Lower leg skin (tissue), 4 donors: ENCODE data around the gene PLXNC1. TPM values are rescaled to one million over a fixed set of nuclear protein-coding genes. Genes with fewer than 3 reads are reported as not detected.

Experiments used
- DNase-seq, 2 donors: peaks; one replicate each; pipeline ENCODE4 v3.0.0-alpha.2; 2019; ENCODE audit warnings: low spot score in 2 of 2
- H3K4me3 ChIP-seq: fragments of 200-600 bp; sonication (generic); 2 replicates; pipeline ENCODE4 v1.5.1; 2017; ENCODE audit warnings: mild to moderate bottlenecking, low read depth; ENCODE audit not compliant: poor library complexity, severe bottlenecking
- POLR2A ChIP-seq, 2 donors: fragments of 450-650 bp; IDR thresholded peaks; one replicate each; pipeline ENCODE4 v1.6.1; 2016 to 2017; ENCODE audit warnings: antibody characterized with exemption in 2 of 2, mild to moderate bottlenecking in 1 of 2, moderate library complexity in 1 of 2
- WGBS, 2 donors: methylation state at CpG; one replicate each; pipeline ENCODE4 v1.1.5; 2018; 5-methylcytosine and 5-hydroxymethylcytosine counted together
- intact Hi-C: fragments of 100-400 bp; cut with DNase I; formaldehyde crosslinking; loops from one replicate; pipeline ENCODE4 v1.15.0; 2023; ENCODE audit warnings: low total_unique reads
- total RNA-seq, 4 donors: library from RNA; depleted of rRNA; stranded (reverse); fragments of >200 nt; gene quantifications; one replicate each; pipeline ENCODE4 v1.1.0, GENCODE V29; 2016
- TF ChIP-seq, protein P1 (sequence below), 3 donors: fragments of 450-650 bp; IDR thresholded peaks; one replicate each; pipeline ENCODE4 v1.5.1; 2016; ENCODE audit warnings: antibody characterized with exemption in 3 of 3, mild to moderate bottlenecking in 3 of 3, moderate library complexity in 2 of 3

PLXNC1 gene
- total RNA-seq, 4 donors from 2014 or later = 7.6 to 10.8 (median 8.2) TPM

DNA sequence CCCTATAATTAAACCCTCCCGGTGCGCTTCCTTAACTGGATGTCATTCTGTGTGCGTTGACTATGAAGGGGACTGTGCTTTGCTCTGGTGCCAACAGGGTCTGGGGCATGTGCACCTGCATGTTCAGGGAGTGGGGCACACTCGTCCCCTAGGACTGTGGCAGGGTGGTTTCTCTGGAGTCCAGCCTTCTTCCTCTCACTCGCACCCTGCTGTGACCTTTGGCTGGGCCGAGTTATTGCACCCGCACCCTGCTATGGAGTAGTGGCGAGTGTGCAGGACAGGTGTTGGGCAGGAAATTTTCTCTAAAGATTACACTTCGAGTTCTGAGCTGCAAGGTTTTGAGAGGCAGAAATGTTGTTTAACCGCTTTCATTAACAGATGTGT lies 138.9 kb downstream of the PLXNC1 start:
- no peak for TF ChIP-seq POLR2A (IDR thresholded peaks at IDR 0.05)
- TF ChIP-seq, protein P1, sequence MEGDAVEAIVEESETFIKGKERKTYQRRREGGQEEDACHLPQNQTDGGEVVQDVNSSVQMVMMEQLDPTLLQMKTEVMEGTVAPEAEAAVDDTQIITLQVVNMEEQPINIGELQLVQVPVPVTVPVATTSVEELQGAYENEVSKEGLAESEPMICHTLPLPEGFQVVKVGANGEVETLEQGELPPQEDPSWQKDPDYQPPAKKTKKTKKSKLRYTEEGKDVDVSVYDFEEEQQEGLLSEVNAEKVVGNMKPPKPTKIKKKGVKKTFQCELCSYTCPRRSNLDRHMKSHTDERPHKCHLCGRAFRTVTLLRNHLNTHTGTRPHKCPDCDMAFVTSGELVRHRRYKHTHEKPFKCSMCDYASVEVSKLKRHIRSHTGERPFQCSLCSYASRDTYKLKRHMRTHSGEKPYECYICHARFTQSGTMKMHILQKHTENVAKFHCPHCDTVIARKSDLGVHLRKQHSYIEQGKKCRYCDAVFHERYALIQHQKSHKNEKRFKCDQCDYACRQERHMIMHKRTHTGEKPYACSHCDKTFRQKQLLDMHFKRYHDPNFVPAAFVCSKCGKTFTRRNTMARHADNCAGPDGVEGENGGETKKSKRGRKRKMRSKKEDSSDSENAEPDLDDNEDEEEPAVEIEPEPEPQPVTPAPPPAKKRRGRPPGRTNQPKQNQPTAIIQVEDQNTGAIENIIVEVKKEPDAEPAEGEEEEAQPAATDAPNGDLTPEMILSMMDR (IDR thresholded peaks at IDR 0.05) = no peak
- no peak overlapping the region for H3K4me3 ChIP-seq
- 86 to 93% methylated on average over 10 of the region's 10 CpGs for WGBS, 2 donors
- intact Hi-C loops = no loop called here
- DNase-seq = no peak

DNA sequence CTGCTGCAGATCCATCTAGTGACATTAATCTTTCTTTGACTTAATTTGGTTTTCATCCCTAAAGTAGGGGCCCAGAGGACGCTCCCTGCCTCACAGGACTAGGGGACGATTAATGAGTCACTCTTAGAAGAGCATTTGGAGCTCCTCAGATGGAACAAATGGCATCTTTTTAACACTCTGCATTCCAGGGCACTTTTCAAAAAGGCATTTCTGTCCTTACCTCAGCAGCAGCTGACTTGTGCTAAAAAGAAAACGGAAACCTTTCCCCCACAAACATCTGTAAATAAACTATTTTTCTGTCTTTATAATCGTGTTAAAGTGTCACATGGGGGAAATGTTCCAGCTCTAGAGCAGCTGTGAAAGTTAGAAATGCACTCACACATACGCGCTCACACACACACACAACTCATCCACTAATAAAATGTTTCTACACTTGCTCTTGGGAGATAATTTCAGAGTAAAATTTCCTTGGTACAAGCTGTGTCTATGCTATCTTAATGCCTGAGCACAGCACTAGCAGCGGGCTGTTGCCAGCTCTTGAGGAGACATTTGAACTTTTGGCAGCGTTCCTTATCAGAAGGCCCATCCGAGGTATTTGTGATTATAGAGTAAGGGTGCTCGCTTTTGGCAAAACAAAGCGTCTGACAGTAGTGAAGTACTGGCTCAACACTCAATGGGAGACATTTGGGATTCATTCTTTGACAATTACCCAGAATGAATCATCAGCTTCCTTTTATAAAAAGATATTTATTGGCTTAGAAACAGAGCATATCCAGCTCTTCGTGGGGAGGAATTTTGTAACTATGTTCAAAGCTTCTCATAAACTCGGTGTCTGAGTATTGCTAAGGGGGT lies 141.3 kb downstream of the PLXNC1 start:
- no peak for TF ChIP-seq POLR2A (IDR thresholded peaks at IDR 0.05)
- TF ChIP-seq, protein P1 (IDR thresholded peaks at IDR 0.05) = no peak
- DNase-seq = no peak
- H3K4me3 ChIP-seq = no peak overlapping the region
- intact Hi-C loops = no loop called here
- 32 to 38% methylated on average over 13 of the region's 13 CpGs for WGBS, 2 donors

DNA sequence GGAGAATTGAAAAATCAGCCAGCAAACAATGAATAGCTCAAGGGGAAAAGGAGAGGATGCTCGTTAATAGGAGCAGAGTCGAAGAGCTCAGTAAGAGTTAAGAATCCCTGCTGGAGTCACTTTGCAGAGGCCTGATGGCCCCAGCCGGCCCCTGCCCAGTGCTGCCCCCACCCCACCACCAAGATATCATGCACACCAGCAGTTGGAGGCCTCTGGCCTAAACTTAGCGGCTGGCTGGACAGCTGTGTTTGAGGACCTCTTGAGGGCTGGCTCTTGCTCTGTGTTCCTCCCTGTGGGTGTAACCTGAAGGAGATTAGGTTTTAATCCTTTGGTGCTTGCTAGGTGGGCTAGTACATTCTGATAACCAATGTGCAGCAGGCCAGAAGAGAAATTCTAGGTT lies 142.0 kb downstream of the PLXNC1 start:
- WGBS, 2 donors = 42 to 43% methylated on average over 4 of the region's 4 CpGs
- no peak for DNase-seq
- TF ChIP-seq, protein P1 (IDR thresholded peaks at IDR 0.05) = no peak
- no peak for TF ChIP-seq POLR2A (IDR thresholded peaks at IDR 0.05)
- intact Hi-C loops = no loop called here
- H3K4me3 ChIP-seq = no peak overlapping the region

DNA sequence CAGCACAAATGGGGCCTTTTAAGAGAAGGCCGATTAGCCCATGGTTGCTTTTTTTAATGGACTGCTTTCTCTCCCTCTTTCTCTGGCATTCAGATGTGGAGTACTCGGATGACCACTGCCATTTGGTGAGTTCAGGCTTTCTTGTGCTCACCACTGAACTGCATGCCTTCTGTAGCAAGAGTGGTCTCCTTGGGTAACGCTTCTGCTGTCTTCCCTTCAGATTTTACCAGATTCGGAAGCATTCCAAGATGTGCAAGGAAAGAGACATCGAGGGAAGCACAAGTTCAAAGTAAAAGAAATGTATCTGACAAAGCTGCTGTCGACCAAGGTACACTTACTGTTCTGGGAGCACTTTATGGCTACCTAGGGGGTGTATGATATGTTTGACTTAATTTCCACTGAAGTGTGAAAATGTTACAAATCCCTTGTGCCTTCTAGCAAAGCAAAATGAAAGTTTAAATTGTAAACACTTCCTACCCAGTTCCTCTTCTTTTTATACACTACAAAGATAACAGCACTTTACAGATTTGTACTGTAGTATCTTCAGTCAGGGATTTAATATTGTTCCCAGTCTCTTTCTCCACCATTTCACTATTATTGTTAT lies 148.8 kb downstream of the PLXNC1 start:
- H3K4me3 ChIP-seq = no peak overlapping the region
- 92 to 96% methylated on average over 6 of the region's 6 CpGs for WGBS, 2 donors
- TF ChIP-seq, protein P1 (IDR thresholded peaks at IDR 0.05) = no peak
- no peak for TF ChIP-seq POLR2A (IDR thresholded peaks at IDR 0.05)
- intact Hi-C loops = no loop called here
- DNase-seq = no peak

DNA sequence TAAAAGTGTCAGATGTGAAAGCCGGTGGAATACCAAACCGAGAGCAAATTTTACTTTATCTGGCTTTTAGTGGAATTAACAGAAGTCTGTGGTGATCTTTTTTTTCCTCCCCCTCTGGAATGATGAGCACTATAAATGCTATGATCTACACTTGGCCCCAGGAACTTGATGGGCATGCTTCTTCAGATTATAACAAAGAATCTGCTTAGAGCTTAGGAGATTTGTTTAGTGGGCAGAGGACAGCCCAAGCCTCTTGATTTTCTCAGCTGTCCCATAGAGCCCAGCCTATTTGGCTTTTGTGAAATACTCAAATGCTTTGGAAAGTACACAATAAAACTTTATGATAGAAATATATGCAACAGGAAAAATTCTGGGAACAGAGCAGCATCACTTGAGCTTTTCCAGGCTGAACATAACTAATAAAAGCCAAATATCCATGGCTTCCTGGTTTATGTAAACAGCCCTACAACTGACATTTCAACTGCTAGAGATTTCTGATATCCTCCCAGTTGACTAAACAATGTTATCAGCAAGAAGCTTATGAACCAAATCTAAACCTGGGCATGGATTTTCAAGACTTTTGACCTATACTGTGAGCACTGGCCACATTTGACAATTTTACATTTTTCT lies 149.6 kb downstream of the PLXNC1 start:
- TF ChIP-seq, protein P1 (IDR thresholded peaks at IDR 0.05) = no peak
- TF ChIP-seq POLR2A (IDR thresholded peaks at IDR 0.05) = no peak
- H3K4me3 ChIP-seq = no peak overlapping the region

More for the DNA sequence above, 149.6 kb downstream of the PLXNC1 start:
- WGBS, 2 donors = 94 to 97% methylated on average over 2 of the region's 2 CpGs
- DNase-seq = no peak
- intact Hi-C loops = no loop called here
